ENCODE data around the gene PTPDC1.

Gene PTPDC1

GRCh38 chr9:94147776-94148175, 63.5 kb downstream of the PTPDC1 start:
- no peak overlapping the region for H3K4me3 ChIP-seq (ENCODE audit: low read depth, low read length)
- TF ChIP-seq CTCF (IDR thresholded peaks at IDR 0.05; ENCODE audit: low read depth, low read length) (no peak), MAX (IDR thresholded peaks at IDR 0.05; ENCODE audit: low read depth, low read length) (no peak), MYC (IDR thresholded peaks at IDR 0.05; ENCODE audit: low read depth, low read length) (no peak), POLR2A (IDR thresholded peaks at IDR 0.05; ENCODE audit: extremely low read depth, insufficient read length) (no peak)
- DNase-seq (ENCODE audit: low read depth), result no peak

GRCh38 chr9:94148419-94148818, 64.2 kb downstream of the PTPDC1 start:
- no peak overlapping the region for H3K4me3 ChIP-seq (ENCODE audit: low read depth, low read length)
- no peak for DNase-seq (ENCODE audit: low read depth)
- TF ChIP-seq MAX (IDR thresholded peaks at IDR 0.05; ENCODE audit: low read depth, low read length), result no peak
- TF ChIP-seq POLR2A (IDR thresholded peaks at IDR 0.05; ENCODE audit: extremely low read depth, insufficient read length), result no peak
- no peak for TF ChIP-seq MYC (IDR thresholded peaks at IDR 0.05; ENCODE audit: low read depth, low read length)

- DNase-seq (ENCODE audit: low read depth), result no peak
- TF ChIP-seq MYC (IDR thresholded peaks at IDR 0.05; ENCODE audit: low read depth, low read length), result no peak
- no peak for TF ChIP-seq CTCF (IDR thresholded peaks at IDR 0.05; ENCODE audit: low read depth, low read length)
- no peak for TF ChIP-seq POLR2A (IDR thresholded peaks at IDR 0.05; ENCODE audit: extremely low read depth, insufficient read length)
- no peak for TF ChIP-seq MAX (IDR thresholded peaks at IDR 0.05; ENCODE audit: low read depth, low read length)
- H3K4me3 ChIP-seq (ENCODE audit: low read depth, low read length), result no peak overlapping the region
These were observed 65.4 kb downstream of the PTPDC1 start for GRCh38 chr9:94149696-94150095.

- no peak overlapping the region for H3K4me3 ChIP-seq (ENCODE audit: low read depth, low read length)
- no peak for TF ChIP-seq POLR2A (IDR thresholded peaks at IDR 0.05; ENCODE audit: extremely low read depth, insufficient read length)
- no peak for TF ChIP-seq MAX (IDR thresholded peaks at IDR 0.05; ENCODE audit: low read depth, low read length)
- TF ChIP-seq CTCF (IDR thresholded peaks at IDR 0.05; ENCODE audit: low read depth, low read length), result no peak
- no peak for TF ChIP-seq MYC (IDR thresholded peaks at IDR 0.05; ENCODE audit: low read depth, low read length)
- no peak for DNase-seq (ENCODE audit: low read depth)
These were observed 66.1 kb downstream of the PTPDC1 start for GRCh38 chr9:94150279-94150828.

- TF ChIP-seq POLR2A (IDR thresholded peaks at IDR 0.05; ENCODE audit: extremely low read depth, insufficient read length), result no peak
- TF ChIP-seq CTCF (IDR thresholded peaks at IDR 0.05; ENCODE audit: low read depth, low read length), result no peak
- no peak for TF ChIP-seq MYC (IDR thresholded peaks at IDR 0.05; ENCODE audit: low read depth, low read length)
- H3K4me3 ChIP-seq (ENCODE audit: low read depth, low read length), result no peak overlapping the region
- no peak for DNase-seq (ENCODE audit: low read depth)
These were observed 66.8 kb downstream of the PTPDC1 start for GRCh38 chr9:94150890-94151650.

GRCh38 chr9:94153905-94154304, 69.6 kb downstream of the PTPDC1 start:
- no peak for TF ChIP-seq CTCF (IDR thresholded peaks at IDR 0.05; ENCODE audit: low read depth, low read length)
- no peak for TF ChIP-seq MYC (IDR thresholded peaks at IDR 0.05; ENCODE audit: low read depth, low read length)
- TF ChIP-seq MAX (IDR thresholded peaks at IDR 0.05; ENCODE audit: low read depth, low read length), result no peak
- TF ChIP-seq POLR2A (IDR thresholded peaks at IDR 0.05; ENCODE audit: extremely low read depth, insufficient read length), result no peak
- no peak for DNase-seq (ENCODE audit: low read depth)

More at GRCh38 chr9:94153905-94154304, 69.6 kb downstream of the PTPDC1 start:
- no peak overlapping the region for H3K4me3 ChIP-seq (ENCODE audit: low read depth, low read length)
